HG03025 (cell line): ENCODE measurements around the gene ATP6V1C2.

Experiments
- ATAC-seq: cut with Tn5 transposase; IDR thresholded peaks from one replicate; pipeline ENCODE4 v1.9.1; 2021; ENCODE audit warnings: mild to moderate bottlenecking, moderate library complexity; ENCODE audit not compliant: unreplicated experiment, low FRiP score

ATP6V1C2 gene

GRCh38 chr2:10830641-10831399 is 109.4 kb downstream of the ATP6V1C2 start:
- ATAC-seq, result no peak

- no peak for ATAC-seq
Measured at GRCh38 chr2:10831400-10831985, 110.1 kb downstream of the ATP6V1C2 start.

- ATAC-seq, result no peak
Measured at GRCh38 chr2:10832203-10832936, 110.9 kb downstream of the ATP6V1C2 start.

- no peak for ATAC-seq
Measured at GRCh38 chr2:10833021-10833420, 111.6 kb downstream of the ATP6V1C2 start.

- no peak for ATAC-seq
Measured at GRCh38 chr2:10834068-10834655, 112.7 kb downstream of the ATP6V1C2 start.
